HG03095 (cell line): ENCODE measurements around the gene ZNF226.
"Not testable (repeated sequence)": the region's sequence is repeated elsewhere in the genome, so short reads cannot be mapped to it uniquely, and the experiment has no call there.

ENCODE experiments used
- ATAC-seq: cut with Tn5 transposase; IDR thresholded peaks from one replicate; pipeline ENCODE4 v1.9.1; 2021; ENCODE audit warnings: moderate library complexity; ENCODE audit not compliant: unreplicated experiment

ZNF226 gene

GRCh38 chr19:44164673-44165512 lies at the start of gene ZNF226:
ZNF226 (plus strand) TSS chr19:44165100; CDS start chr19:44170081, 4,981 bp downstream.
- peak; percentile 78 for ATAC-seq

GRCh38 chr19:44121162-44121561 lies 43.7 kb upstream of the ZNF226 start:
- ATAC-seq, result not testable (repeated sequence)

- ATAC-seq, result no peak
These were observed 32.9 kb upstream of the ZNF226 start for GRCh38 chr19:44131955-44132354.

GRCh38 chr19:44141191-44142058 lies 23.5 kb upstream of the ZNF226 start, which contains the start of gene ZNF234:
ZNF234 (plus strand) TSS chr19:44141554; CDS start chr19:44144633, 3,079 bp downstream.
- ATAC-seq, result peak; percentile 76

- peak; percentile 16 for ATAC-seq
These were observed 22.9 kb upstream of the ZNF226 start for GRCh38 chr19:44142059-44142433.

GRCh38 chr19:44149776-44150175 lies 15.1 kb upstream of the ZNF226 start:
- ATAC-seq, result no peak

GRCh38 chr19:44151491-44151890 lies 13.4 kb upstream of the ZNF226 start:
- no peak for ATAC-seq

GRCh38 chr19:44156475-44156874 lies 8.4 kb upstream of the ZNF226 start:
- no peak for ATAC-seq

- ATAC-seq, result no peak
These were observed 1.1 kb upstream of the ZNF226 start for GRCh38 chr19:44163789-44164188.

GRCh38 chr19:44164327-44164672 lies 600 bp upstream of the ZNF226 start:
- ATAC-seq, result peak; percentile 8

- ATAC-seq, result not testable (repeated sequence)
These were observed 5.8 kb downstream of the ZNF226 start for GRCh38 chr19:44170660-44171059.

- ATAC-seq, result no peak
These were observed 11.7 kb downstream of the ZNF226 start for GRCh38 chr19:44176590-44176989.

- no peak for ATAC-seq
These were observed 16.1 kb downstream of the ZNF226 start for GRCh38 chr19:44180968-44181367.

GRCh38 chr19:44182145-44182544 lies 17.2 kb downstream of the ZNF226 start:
- ATAC-seq, result no peak

GRCh38 chr19:44190020-44190419 lies 25.1 kb downstream of the ZNF226 start:
- no peak for ATAC-seq

GRCh38 chr19:44192127-44192526 lies 27.2 kb downstream of the ZNF226 start:
- ATAC-seq, result no peak

- no peak for ATAC-seq
These were observed 31.9 kb downstream of the ZNF226 start for GRCh38 chr19:44196772-44197171.

- no peak for ATAC-seq
These were observed 37.6 kb downstream of the ZNF226 start for GRCh38 chr19:44202470-44202869.

GRCh38 chr19:44202974-44203373 lies 38.1 kb downstream of the ZNF226 start:
- ATAC-seq, result no peak

- ATAC-seq, result not testable (repeated sequence)
These were observed 39.0 kb downstream of the ZNF226 start for GRCh38 chr19:44203877-44204276.

- ATAC-seq, result no peak
These were observed 39.9 kb downstream of the ZNF226 start for GRCh38 chr19:44204772-44205171.
